ENCODE results near the gene SEZ6. TPM values are rescaled to one million over a fixed set of nuclear protein-coding genes. Genes with fewer than 3 reads are reported as not detected.
A peak's percentile ranks its signal among the peaks of the same experiment; 100 is the strongest.

SEZ6 gene
- total RNA-seq: not detected

GRCh38 chr17:29005936-29006511 lies at the start of gene SEZ6:
Gene SEZ6, minus strand, starts transcription at chr17:29006033. Its CDS starts 164 bp downstream, at chr17:29005869.
- DNase-seq (ENCODE audit: low spot score): peak; percentile 65

- no peak for DNase-seq (ENCODE audit: low spot score)
These were observed 49.0 kb upstream of the SEZ6 start for GRCh38 chr17:29054835-29055234.

GRCh38 chr17:29051731-29052130 lies 45.9 kb upstream of the SEZ6 start:
- DNase-seq (ENCODE audit: low spot score): no peak

GRCh38 chr17:29051194-29051593 lies 45.4 kb upstream of the SEZ6 start:
- DNase-seq (ENCODE audit: low spot score): no peak

- DNase-seq (ENCODE audit: low spot score): no peak
These were observed 44.3 kb upstream of the SEZ6 start for GRCh38 chr17:29050176-29050575.

GRCh38 chr17:29049541-29050145 lies 43.8 kb upstream of the SEZ6 start:
- DNase-seq (ENCODE audit: low spot score): no peak

GRCh38 chr17:29048440-29049368 lies 42.9 kb upstream of the SEZ6 start:
- no peak for DNase-seq (ENCODE audit: low spot score)

GRCh38 chr17:29046473-29046839 lies 40.6 kb upstream of the SEZ6 start:
- no peak for DNase-seq (ENCODE audit: low spot score)

GRCh38 chr17:29045734-29046472 lies 40.1 kb upstream of the SEZ6 start:
- no peak for DNase-seq (ENCODE audit: low spot score)

GRCh38 chr17:29045026-29045425 lies 39.2 kb upstream of the SEZ6 start:
- no peak for DNase-seq (ENCODE audit: low spot score)

GRCh38 chr17:29043539-29044145 lies 37.8 kb upstream of the SEZ6 start:
- DNase-seq (ENCODE audit: low spot score): no peak

- DNase-seq (ENCODE audit: low spot score): no peak
These were observed 37.1 kb upstream of the SEZ6 start, which contains the start of gene PIPOX for GRCh38 chr17:29042679-29043538. Gene PIPOX, plus strand, starts transcription at chr17:29043141. Its CDS starts 85 bp downstream, at chr17:29043226.

- no peak for DNase-seq (ENCODE audit: low spot score)
These were observed 36.3 kb upstream of the SEZ6 start for GRCh38 chr17:29042026-29042678.

- no peak for DNase-seq (ENCODE audit: low spot score)
These were observed 35.7 kb upstream of the SEZ6 start for GRCh38 chr17:29041571-29041970.

GRCh38 chr17:29041091-29041490 lies 35.3 kb upstream of the SEZ6 start:
- no peak for DNase-seq (ENCODE audit: low spot score)

- no peak for DNase-seq (ENCODE audit: low spot score)
These were observed 34.1 kb upstream of the SEZ6 start for GRCh38 chr17:29039764-29040598.

- no peak for DNase-seq (ENCODE audit: low spot score)
These were observed 32.4 kb upstream of the SEZ6 start for GRCh38 chr17:29038085-29038795.

- no peak for DNase-seq (ENCODE audit: low spot score)
These were observed 31.9 kb upstream of the SEZ6 start for GRCh38 chr17:29037739-29038084.

- DNase-seq (ENCODE audit: low spot score): no peak
These were observed 30.8 kb upstream of the SEZ6 start for GRCh38 chr17:29036584-29036983.
